HG03196 (cell line): ENCODE data around the gene CCDC57.

Experiments used
- ATAC-seq: cut with Tn5 transposase; IDR thresholded peaks from one replicate; pipeline ENCODE4 v1.9.1; 2021; ENCODE audit not compliant: unreplicated experiment

Gene CCDC57

GRCh38 chr17:82084373-82085030 lies 128.1 kb downstream of the CCDC57 start:
- ATAC-seq: no peak

GRCh38 chr17:82083533-82084359 lies 128.9 kb downstream of the CCDC57 start:
- no peak for ATAC-seq

- no peak for ATAC-seq
Measured at GRCh38 chr17:82083009-82083408, 129.6 kb downstream of the CCDC57 start.

- no peak for ATAC-seq
Measured at GRCh38 chr17:82082456-82082855, 130.2 kb downstream of the CCDC57 start.

- ATAC-seq: no peak
Measured at GRCh38 chr17:82081966-82082365, 130.7 kb downstream of the CCDC57 start.

GRCh38 chr17:82081546-82081945 lies 131.1 kb downstream of the CCDC57 start:
- no peak for ATAC-seq

- ATAC-seq: no peak
Measured at GRCh38 chr17:82080789-82081464, 131.7 kb downstream of the CCDC57 start.

- no peak for ATAC-seq
Measured at GRCh38 chr17:82080048-82080788, 132.4 kb downstream of the CCDC57 start.

- ATAC-seq: no peak
Measured at GRCh38 chr17:82079001-82079677, 133.5 kb downstream of the CCDC57 start.

GRCh38 chr17:82078433-82078832 lies 134.2 kb downstream of the CCDC57 start:
- ATAC-seq: no peak

GRCh38 chr17:82077617-82078358 lies 134.9 kb downstream of the CCDC57 start:
- ATAC-seq: no peak

GRCh38 chr17:82076785-82077591 lies 135.7 kb downstream of the CCDC57 start:
- no peak for ATAC-seq

- ATAC-seq: no peak
Measured at GRCh38 chr17:82076018-82076784, 136.4 kb downstream of the CCDC57 start.

- ATAC-seq: no peak
Measured at GRCh38 chr17:82073446-82073845, 139.2 kb downstream of the CCDC57 start.

- ATAC-seq: no peak
Measured at GRCh38 chr17:82072827-82073226, 139.8 kb downstream of the CCDC57 start.

- no peak for ATAC-seq
Measured at GRCh38 chr17:82070611-82071010, 142.0 kb downstream of the CCDC57 start.

GRCh38 chr17:82065638-82066303 lies 146.9 kb downstream of the CCDC57 start, which contains the start of gene DUS1L:
TSS of gene DUS1L (minus strand) at chr17:82065804. CDS start at chr17:82065059, 745 bp downstream.
- ATAC-seq: no peak

- ATAC-seq: no peak
Measured at GRCh38 chr17:82065193-82065637, 147.4 kb downstream of the CCDC57 start.
